Activated CD8-positive, alpha-beta T cell treated with anti-CD3 and anti-CD28 coated beads, Interleukin-2, amount 10 ng/mL, durations not matched to agents 7 days and 5 days (primary cell): Measurements from ENCODE around the gene NRM. TPM values are rescaled to one million over a fixed set of nuclear protein-coding genes. Genes with fewer than 3 reads are reported as not detected.

ENCODE experiments used
- ATAC-seq: fragments of 150-1000 bp; cut with Tn5 transposase; one replicate; pipeline ENCODE4 v1.10.0; 2021; ENCODE audit warnings: moderate library complexity
- CTCF ChIA-PET: fragments of 350-600 bp; sonication (Branson Sonifier 250); formaldehyde crosslinking; loops from one replicate; lab custom pipeline; 2021; ENCODE audit warnings: antibody characterized with exemption; lab: Charles Lee
- POLR2A ChIA-PET: fragments of 350-600 bp; sonication (Branson Sonifier 250); formaldehyde crosslinking; loops from one replicate; lab custom pipeline; 2021; ENCODE audit warnings: antibody characterized with exemption; lab: Charles Lee
- DNase-seq: peaks from one replicate; pipeline ENCODE4 v3.0.0-alpha.2; 2020
- H3K27ac Mint-ChIP-seq: one replicate; pipeline ENCODE4 v1.8.0; 2021; ENCODE audit warnings: mild to moderate bottlenecking, mixed read lengths
- H3K27me3 Mint-ChIP-seq: one replicate; pipeline ENCODE4 v1.8.0; 2021; ENCODE audit warnings: low read depth, mixed read lengths
- H3K36me3 Mint-ChIP-seq: one replicate; pipeline ENCODE4 v1.8.0; 2021; ENCODE audit warnings: low read depth, mixed read lengths
- H3K4me1 Mint-ChIP-seq: one replicate; pipeline ENCODE4 v1.8.0; 2021; ENCODE audit warnings: low read depth, mixed read lengths
- H3K4me3 Mint-ChIP-seq: one replicate; pipeline ENCODE4 v1.8.0; 2021; ENCODE audit warnings: mild to moderate bottlenecking, mixed read lengths
- H3K9me3 Mint-ChIP-seq: one replicate; pipeline ENCODE4 v1.8.0; 2022; ENCODE audit warnings: mixed read lengths; ENCODE audit not compliant: insufficient read depth
- total RNA-seq, 2 experiments: library from RNA; stranded (reverse); gene quantifications; one replicate each; pipeline ENCODE4 v1.2.3, GENCODE V29; 2021

NRM gene
- total RNA-seq, 2 experiments from 2014 or later: 41.7 to 44.6 TPM

- CTCF ChIA-PET: interaction anchor here (1.0 to 3.2 kb wide), 9 partner anchors 9 to 70 kb away, joined by 3 to 32 read pairs (median 5); partner anchors contain the start of genes MDC1, MRPS18B and PPP1R10
- ATAC-seq (no peak), DNase-seq (no peak)
- Mint-ChIP-seq H3K27ac (peak overlapping the region; percentile 98), H3K27me3 (no peaks in the 10 kb centered on the region), H3K4me3 (peak overlapping the region; percentile 93), H3K9me3 (no peaks in the 10 kb centered on the region), H3K36me3 (peaks cover 49% of the 10 kb centered on the region), H3K4me1 (peaks cover 43% of the 10 kb centered on the region)
- POLR2A ChIA-PET: interaction anchor here (0.6 to 2.6 kb wide), 10 partner anchors 9 to 471 kb away, joined by 3 to 15 read pairs (median 4); partner anchors contain the start of gene MDC1
Observed at GRCh38 chr6:30687659-30688431, 2.9 kb downstream of the NRM start.

DNA sequence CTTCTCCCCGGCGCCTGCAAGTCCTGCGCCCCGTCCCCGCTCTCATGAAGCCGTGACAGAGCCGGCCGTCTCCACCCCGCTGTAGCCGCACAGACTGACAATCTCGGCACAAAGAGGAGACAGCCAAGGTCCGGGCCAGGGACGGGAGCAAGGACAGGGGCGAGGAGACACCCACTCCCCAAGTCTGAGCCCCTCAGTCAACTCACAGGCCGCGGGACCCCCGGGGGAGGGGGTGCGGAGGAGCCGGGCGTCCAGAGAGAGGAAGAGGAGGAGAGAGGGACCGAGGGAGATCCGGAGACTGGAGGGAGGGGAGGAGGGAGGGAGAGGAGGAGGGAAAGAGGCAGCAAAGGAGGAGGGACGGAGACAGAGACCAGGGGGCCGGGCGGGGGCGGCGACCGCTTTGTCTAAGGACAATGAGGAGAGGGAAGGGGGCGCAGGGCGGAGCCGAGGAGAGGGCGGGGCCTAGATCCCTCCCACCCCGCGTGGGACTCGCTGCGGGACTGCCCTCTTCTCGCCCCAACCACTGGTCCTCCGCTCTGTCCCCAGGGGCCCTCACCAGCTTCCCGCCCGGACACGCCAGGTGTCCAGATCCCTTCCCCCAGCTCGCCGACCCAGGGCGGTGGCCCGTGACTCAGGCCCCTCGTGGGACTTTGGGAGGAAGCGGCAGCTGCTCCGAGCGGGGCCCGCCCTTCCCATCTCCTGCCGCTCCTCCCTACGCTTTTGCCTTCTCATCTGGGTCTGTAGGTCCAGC, 3.7 kb downstream of the NRM start:
- ATAC-seq (peak; percentile 43), DNase-seq (peak; percentile 91)
- peak overlapping the region; percentile 93 for H3K4me3 Mint-ChIP-seq
- H3K27me3 Mint-ChIP-seq: no peaks in the 10 kb centered on the region
- ChIA-PET POLR2A (interaction anchor here (0.6 to 2.6 kb wide), 6 partner anchors 8 to 129 kb away, joined by 3 to 15 read pairs (median 6); partner anchors contain the start of gene MDC1), CTCF (interaction anchor here (1.0 to 3.2 kb wide), 7 partner anchors 8 to 69 kb away, joined by 3 to 32 read pairs (median 7); partner anchors contain the start of genes MDC1, MRPS18B and PPP1R10)
- H3K4me1 Mint-ChIP-seq: peaks cover 40% of the 10 kb centered on the region
- peak overlapping the region; percentile 98 for H3K27ac Mint-ChIP-seq
- no peaks in the 10 kb centered on the region for H3K9me3 Mint-ChIP-seq
- peaks cover 56% of the 10 kb centered on the region for H3K36me3 Mint-ChIP-seq

DNA sequence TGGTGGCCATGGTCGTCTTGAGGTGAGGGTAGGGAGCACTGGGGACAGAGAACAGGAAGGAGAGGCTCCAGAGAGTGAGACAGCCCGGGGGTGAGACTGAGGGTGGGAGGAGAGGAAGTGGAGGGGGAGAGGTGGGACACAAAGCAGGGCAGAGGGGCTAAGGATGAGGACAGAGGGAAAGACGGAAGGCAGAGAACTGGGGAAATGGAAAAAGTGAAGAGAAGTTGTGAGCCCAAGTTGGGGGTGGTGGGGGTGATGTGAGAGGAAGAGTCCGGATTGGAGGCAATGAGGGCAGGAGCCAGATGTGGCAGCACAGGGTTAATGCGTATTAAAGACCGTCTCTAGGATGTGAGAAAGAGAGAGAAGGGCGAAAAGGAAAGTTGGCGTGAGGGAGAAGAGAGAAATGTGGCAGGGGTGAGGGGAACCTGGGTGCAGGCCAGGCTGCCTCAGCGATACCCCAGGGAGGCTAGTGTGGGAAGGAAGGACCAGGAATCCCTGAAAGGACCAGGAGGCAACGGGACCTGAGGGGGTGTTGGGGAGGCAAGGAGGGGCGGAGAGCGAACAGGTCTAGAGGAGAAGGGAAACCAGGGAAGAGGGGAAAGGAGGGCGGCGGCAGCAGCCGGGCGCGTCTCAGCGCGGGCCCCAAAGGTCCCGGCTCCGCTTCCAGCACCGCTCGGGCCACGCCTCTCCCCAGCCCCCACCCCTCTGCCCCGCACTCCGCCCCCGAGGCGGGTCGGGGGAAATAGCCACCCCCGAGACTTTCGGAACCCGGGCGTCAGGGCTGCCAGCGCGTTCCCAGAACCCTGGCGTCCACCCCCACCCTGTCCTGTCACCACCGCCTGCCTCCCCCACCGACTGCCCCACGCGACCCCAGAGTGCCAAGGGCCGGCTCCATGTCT, 4.5 kb downstream of the NRM start, which contains the start of gene PPP1R18:
PPP1R18 (minus strand) TSS at position 637 of the 899 bp plus-strand sequence; CDS start at position 10, 627 bp downstream.
- ChIA-PET POLR2A (interaction anchor here (0.9 to 8.3 kb wide), 5 partner anchors 10 to 71 kb away, joined by 3 to 343 read pairs (median 12); partner anchors contain the start of genes MDC1 and TUBB), CTCF (interaction anchor here (1.0 to 15.7 kb wide), 4 partner anchors 14 to 145 kb away, joined by 4 to 686 read pairs (median 6); partner anchors contain the start of genes DHX16, MDC1 and TUBB)
- Mint-ChIP-seq H3K27me3 (no peaks in the 10 kb centered on the region), H3K4me3 (peak within 1 kb of the TSS; percentile 93), H3K27ac (peak within 1 kb of the TSS; percentile 98), H3K4me1 (peaks cover 35% of the 10 kb centered on the region), H3K9me3 (no peaks in the 10 kb centered on the region), H3K36me3 (peaks cover 65% of the 10 kb centered on the region)
- peak; percentile 43 for ATAC-seq
- peak; percentile 90 for DNase-seq

DNA sequence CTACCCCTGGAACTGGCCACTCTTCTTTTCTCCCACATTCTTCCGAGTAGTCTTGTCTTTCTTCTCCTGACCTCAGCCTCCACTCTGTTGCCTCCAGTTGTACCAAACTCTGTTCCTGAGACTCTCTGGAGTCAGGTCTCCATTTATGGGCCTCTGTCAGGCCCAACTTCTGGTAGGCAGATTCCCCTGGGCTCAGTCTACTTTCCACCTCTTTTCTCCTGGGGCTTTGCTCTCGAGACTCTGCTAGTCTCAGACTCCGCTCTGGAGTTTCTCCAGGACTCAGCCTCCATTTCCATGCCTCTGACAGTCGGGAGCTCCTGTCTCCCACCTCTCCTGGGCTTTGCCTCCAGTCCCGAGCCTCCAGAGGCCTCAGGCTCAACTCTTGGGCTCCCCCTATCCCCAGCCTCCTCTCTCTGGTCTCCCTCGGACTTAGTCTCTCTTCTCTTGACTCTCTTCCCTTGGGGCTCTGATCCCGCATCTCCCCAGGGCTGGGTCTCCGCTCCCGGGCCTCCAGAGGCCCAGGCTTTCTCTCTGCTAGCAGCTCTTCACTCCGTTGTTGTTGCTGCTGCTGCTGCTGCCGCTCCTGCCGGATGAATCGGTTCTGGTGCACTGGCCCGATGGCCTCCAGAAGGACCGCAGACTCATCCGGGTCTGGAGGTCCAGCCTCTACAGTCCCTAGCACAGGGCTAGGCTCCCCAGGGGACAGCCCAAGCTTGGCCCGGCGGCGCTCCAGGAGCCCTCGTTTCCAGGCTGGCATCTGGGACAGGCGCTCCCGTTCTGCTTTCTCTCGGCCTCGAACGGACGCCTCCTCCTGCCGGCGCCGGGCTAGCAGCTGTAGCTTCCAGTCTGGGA, 5.4 kb downstream of the NRM start:
- Mint-ChIP-seq H3K4me1 (peaks cover 31% of the 10 kb centered on the region), H3K27me3 (no peaks in the 10 kb centered on the region), H3K9me3 (no peaks in the 10 kb centered on the region), H3K27ac (peak overlapping the region; percentile 98), H3K36me3 (peaks cover 72% of the 10 kb centered on the region), H3K4me3 (peak overlapping the region; percentile 93)
- CTCF ChIA-PET: interaction anchor here (1.0 to 15.7 kb wide), 6 partner anchors 13 to 229 kb away, joined by 3 to 686 read pairs (median 4); partner anchors contain the start of genes DHX16, MDC1, TUBB and VARS2
- ATAC-seq: no peak
- POLR2A ChIA-PET: interaction anchor here (0.8 to 8.3 kb wide), 12 partner anchors 10 to 193 kb away, joined by 3 to 343 read pairs (median 3); partner anchors contain the start of genes C6orf136, MDC1, MRPS18B and PPP1R10
- DNase-seq: peak; percentile 46

DNA sequence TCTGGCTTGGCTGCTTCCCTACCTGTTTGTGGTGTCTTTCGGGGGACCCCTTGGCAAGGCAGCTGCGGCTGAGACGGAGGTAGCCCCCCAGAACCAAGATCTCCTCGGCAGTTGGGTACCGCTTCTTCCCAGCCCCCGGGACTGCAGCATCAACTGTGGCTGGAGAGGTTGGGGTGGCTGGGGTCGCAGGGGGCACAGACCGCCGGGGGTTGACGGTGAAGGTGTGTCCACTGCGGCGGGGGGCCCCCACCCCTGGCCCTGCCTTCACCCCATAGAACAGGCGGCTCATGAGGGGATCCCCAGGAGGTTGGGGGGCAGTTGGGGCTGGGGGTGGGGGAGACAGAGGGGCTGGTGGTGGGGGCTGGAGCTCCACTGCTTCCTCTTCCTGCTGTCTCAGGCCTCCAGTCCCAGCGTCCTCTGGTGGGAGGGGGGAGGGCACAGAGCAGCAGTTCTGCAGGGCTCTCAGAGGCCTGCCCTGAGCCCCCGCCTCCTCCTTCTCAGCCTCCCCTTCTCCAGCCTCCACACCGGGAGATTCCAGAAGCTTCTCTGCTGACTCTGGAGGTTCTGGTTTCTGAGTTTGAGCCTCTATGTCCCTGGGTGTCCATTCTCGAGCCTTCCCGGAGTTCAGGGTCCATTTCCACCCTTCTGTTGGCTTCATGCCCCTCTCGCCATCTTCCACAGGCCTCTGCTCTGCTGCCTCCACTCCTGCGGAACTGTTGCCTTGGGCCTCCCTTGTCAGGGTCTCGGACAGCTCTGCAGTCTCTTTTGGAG, 6.2 kb downstream of the NRM start:
- peak overlapping the region; percentile 93 for H3K4me3 Mint-ChIP-seq
- peaks cover 78% of the 10 kb centered on the region for H3K36me3 Mint-ChIP-seq
- DNase-seq (peak; percentile 81), ATAC-seq (no peak)
- H3K27ac Mint-ChIP-seq: peak overlapping the region; percentile 98
- H3K27me3 Mint-ChIP-seq: no peaks in the 10 kb centered on the region
- CTCF ChIA-PET: interaction anchor here (0.9 to 15.7 kb wide), 6 partner anchors 20 to 230 kb away, joined by 3 to 686 read pairs (median 4); partner anchors contain the start of genes MDC1, TUBB and VARS2
- H3K4me1 Mint-ChIP-seq: peaks cover 25% of the 10 kb centered on the region
- POLR2A ChIA-PET: interaction anchor here (0.6 to 8.3 kb wide), 12 partner anchors 10 to 188 kb away, joined by 3 to 343 read pairs (median 3); partner anchors contain the start of genes C6orf136, MDC1, MRPS18B and PPP1R10
- no peaks in the 10 kb centered on the region for H3K9me3 Mint-ChIP-seq

- Mint-ChIP-seq H3K36me3 (peaks cover 84% of the 10 kb centered on the region), H3K27me3 (no peaks in the 10 kb centered on the region), H3K9me3 (no peaks in the 10 kb centered on the region), H3K27ac (peak overlapping the region; percentile 98), H3K4me1 (peaks cover 24% of the 10 kb centered on the region), H3K4me3 (peak overlapping the region; percentile 93)
- ATAC-seq (no peak), DNase-seq (peak; percentile 23)
- CTCF ChIA-PET: interaction anchor here (0.9 to 15.7 kb wide), 5 partner anchors 21 to 142 kb away, joined by 3 to 686 read pairs (median 5); partner anchors contain the start of genes MDC1 and TUBB
- POLR2A ChIA-PET: interaction anchor here (0.6 to 8.3 kb wide), 9 partner anchors 20 to 188 kb away, joined by 3 to 343 read pairs (median 7); partner anchors contain the start of genes MDC1, MRPS18B, PPP1R10 and TUBB
Observed at GRCh38 chr6:30683980-30684338, 6.8 kb downstream of the NRM start.

DNA sequence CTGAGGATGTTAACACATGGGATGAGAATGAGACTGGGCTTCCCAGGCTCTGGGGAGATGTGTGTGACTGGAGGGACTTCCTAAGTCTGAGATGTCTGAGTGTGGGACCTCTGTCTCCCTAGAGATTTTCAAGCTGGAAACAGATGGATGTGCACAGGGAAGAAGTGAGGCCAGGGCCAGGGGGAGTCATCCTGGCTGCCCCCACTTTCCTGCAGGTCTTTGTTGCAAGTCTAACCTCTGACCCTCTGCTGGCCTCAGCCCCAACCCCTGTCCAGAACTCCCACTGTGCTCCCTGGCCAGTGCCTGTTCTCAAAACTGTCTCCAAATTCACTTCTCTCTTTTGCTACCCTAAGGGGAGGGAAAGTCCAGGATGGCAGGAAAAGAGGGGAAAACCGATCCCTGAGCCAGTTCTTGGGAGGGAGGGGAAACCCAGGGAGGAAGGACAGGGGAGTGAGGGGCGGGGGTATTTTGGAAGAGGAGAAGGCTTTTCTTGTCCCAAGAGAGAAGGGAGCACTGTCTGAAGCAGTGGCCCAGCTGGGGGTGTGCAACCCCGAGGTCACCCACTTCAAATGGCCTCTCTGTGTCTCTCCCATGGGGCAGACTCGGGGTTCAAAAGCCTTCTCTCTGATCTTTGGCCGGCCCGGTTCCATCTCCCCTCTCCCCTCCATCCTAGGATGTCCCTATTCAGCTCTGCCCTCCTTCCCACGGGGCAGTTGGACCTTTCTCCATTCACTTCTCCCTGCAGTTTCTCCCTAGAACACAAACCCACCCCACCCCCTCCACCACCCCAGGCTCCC, 7.4 kb downstream of the NRM start:
- peaks cover 86% of the 10 kb centered on the region for H3K36me3 Mint-ChIP-seq
- H3K4me3 Mint-ChIP-seq: peak overlapping the region; percentile 93
- no peaks in the 10 kb centered on the region for H3K9me3 Mint-ChIP-seq
- ChIA-PET POLR2A (interaction anchor here (0.7 to 8.3 kb wide), 12 partner anchors 11 to 408 kb away, joined by 3 to 343 read pairs (median 8); partner anchors contain the start of genes DHX16, MDC1, MRPS18B and PPP1R10), CTCF (interaction anchor here (0.9 to 15.7 kb wide), 2 partner anchors 38 to 53 kb away, joined by 3 to 686 read pairs; partner anchors contain the start of genes MDC1 and TUBB)
- peak overlapping the region; percentile 98 for H3K27ac Mint-ChIP-seq
- ATAC-seq: no peak
- peaks cover 23% of the 10 kb centered on the region for H3K4me1 Mint-ChIP-seq
- peak; percentile 51 for DNase-seq
- no peaks in the 10 kb centered on the region for H3K27me3 Mint-ChIP-seq
